Measurements from ENCODE around the gene CTR9.

DNA sequence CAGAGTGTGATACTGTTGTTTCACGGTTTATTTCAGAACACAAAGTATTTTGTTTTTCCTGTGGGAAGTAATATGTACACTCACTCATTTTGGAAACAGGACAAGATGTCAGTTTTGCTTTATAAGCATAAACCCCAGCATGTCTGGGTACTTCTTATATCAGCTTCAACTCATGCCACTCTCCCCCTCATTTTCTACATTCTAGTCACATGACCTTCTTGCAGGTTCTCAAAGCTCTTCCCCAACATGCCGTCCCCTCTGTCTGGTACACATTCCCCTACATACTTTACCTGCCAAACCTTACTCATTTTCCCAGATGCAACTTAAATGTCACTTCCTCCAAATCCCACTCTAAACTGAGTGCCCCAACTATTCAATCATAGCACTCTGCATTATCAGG, 1.6 kb upstream of the CTR9 start:
- TF ChIP-seq, protein P1, sequence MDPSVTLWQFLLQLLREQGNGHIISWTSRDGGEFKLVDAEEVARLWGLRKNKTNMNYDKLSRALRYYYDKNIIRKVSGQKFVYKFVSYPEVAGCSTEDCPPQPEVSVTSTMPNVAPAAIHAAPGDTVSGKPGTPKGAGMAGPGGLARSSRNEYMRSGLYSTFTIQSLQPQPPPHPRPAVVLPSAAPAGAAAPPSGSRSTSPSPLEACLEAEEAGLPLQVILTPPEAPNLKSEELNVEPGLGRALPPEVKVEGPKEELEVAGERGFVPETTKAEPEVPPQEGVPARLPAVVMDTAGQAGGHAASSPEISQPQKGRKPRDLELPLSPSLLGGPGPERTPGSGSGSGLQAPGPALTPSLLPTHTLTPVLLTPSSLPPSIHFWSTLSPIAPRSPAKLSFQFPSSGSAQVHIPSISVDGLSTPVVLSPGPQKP (CRISPR knock-in tag; IDR thresholded peaks at IDR 0.05) = no peak
- TF ChIP-seq, protein P2, sequence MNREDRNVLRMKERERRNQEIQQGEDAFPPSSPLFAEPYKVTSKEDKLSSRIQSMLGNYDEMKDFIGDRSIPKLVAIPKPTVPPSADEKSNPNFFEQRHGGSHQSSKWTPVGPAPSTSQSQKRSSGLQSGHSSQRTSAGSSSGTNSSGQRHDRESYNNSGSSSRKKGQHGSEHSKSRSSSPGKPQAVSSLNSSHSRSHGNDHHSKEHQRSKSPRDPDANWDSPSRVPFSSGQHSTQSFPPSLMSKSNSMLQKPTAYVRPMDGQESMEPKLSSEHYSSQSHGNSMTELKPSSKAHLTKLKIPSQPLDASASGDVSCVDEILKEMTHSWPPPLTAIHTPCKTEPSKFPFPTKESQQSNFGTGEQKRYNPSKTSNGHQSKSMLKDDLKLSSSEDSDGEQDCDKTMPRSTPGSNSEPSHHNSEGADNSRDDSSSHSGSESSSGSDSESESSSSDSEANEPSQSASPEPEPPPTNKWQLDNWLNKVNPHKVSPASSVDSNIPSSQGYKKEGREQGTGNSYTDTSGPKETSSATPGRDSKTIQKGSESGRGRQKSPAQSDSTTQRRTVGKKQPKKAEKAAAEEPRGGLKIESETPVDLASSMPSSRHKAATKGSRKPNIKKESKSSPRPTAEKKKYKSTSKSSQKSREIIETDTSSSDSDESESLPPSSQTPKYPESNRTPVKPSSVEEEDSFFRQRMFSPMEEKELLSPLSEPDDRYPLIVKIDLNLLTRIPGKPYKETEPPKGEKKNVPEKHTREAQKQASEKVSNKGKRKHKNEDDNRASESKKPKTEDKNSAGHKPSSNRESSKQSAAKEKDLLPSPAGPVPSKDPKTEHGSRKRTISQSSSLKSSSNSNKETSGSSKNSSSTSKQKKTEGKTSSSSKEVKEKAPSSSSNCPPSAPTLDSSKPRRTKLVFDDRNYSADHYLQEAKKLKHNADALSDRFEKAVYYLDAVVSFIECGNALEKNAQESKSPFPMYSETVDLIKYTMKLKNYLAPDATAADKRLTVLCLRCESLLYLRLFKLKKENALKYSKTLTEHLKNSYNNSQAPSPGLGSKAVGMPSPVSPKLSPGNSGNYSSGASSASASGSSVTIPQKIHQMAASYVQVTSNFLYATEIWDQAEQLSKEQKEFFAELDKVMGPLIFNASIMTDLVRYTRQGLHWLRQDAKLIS (CRISPR knock-in tag; IDR thresholded peaks at IDR 0.05) = no peak
- TF ChIP-seq MEIS2 (IDR thresholded peaks at IDR 0.05; ENCODE audit: partially characterized antibody) = no peak
- no peak for TF ChIP-seq XRCC4 (IDR thresholded peaks at IDR 0.05; ENCODE audit: extremely low read depth, insufficient read depth, insufficient read length)
- TF ChIP-seq NR2C2 (CRISPR knock-in tag; IDR thresholded peaks at IDR 0.05) = no peak
- no peak for TF ChIP-seq NR2C2 (tag; IDR thresholded peaks at IDR 0.05)
- TF ChIP-seq ZNF445 (CRISPR knock-in tag; IDR thresholded peaks at IDR 0.05; ENCODE audit: low read depth) = no peak
- TF ChIP-seq, protein P3, sequence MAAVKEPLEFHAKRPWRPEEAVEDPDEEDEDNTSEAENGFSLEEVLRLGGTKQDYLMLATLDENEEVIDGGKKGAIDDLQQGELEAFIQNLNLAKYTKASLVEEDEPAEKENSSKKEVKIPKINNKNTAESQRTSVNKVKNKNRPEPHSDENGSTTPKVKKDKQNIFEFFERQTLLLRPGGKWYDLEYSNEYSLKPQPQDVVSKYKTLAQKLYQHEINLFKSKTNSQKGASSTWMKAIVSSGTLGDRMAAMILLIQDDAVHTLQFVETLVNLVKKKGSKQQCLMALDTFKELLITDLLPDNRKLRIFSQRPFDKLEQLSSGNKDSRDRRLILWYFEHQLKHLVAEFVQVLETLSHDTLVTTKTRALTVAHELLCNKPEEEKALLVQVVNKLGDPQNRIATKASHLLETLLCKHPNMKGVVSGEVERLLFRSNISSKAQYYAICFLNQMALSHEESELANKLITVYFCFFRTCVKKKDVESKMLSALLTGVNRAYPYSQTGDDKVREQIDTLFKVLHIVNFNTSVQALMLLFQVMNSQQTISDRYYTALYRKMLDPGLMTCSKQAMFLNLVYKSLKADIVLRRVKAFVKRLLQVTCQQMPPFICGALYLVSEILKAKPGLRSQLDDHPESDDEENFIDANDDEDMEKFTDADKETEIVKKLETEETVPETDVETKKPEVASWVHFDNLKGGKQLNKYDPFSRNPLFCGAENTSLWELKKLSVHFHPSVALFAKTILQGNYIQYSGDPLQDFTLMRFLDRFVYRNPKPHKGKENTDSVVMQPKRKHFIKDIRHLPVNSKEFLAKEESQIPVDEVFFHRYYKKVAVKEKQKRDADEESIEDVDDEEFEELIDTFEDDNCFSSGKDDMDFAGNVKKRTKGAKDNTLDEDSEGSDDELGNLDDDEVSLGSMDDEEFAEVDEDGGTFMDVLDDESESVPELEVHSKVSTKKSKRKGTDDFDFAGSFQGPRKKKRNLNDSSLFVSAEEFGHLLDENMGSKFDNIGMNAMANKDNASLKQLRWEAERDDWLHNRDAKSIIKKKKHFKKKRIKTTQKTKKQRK (IDR thresholded peaks at IDR 0.05; ENCODE audit: borderline replicate concordance, low read depth, low read length) = no peak
- TF ChIP-seq SOX6 (IDR thresholded peaks at IDR 0.05) = no peak
- TF ChIP-seq GABPA (tag; conservative IDR thresholded peaks at IDR 0.05; ENCODE audit: low read depth) = no peak
- TF ChIP-seq, protein P4, sequence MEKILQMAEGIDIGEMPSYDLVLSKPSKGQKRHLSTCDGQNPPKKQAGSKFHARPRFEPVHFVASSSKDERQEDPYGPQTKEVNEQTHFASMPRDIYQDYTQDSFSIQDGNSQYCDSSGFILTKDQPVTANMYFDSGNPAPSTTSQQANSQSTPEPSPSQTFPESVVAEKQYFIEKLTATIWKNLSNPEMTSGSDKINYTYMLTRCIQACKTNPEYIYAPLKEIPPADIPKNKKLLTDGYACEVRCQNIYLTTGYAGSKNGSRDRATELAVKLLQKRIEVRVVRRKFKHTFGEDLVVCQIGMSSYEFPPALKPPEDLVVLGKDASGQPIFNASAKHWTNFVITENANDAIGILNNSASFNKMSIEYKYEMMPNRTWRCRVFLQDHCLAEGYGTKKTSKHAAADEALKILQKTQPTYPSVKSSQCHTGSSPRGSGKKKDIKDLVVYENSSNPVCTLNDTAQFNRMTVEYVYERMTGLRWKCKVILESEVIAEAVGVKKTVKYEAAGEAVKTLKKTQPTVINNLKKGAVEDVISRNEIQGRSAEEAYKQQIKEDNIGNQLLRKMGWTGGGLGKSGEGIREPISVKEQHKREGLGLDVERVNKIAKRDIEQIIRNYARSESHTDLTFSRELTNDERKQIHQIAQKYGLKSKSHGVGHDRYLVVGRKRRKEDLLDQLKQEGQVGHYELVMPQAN (IDR thresholded peaks at IDR 0.05; ENCODE audit: borderline replicate concordance) = 0 out of 2 replicates have a peak, but pooled peaks have one; percentile 35
- TF ChIP-seq TEAD4 (IDR thresholded peaks at IDR 0.05; ENCODE audit: low read length) = no peak
- TF ChIP-seq TEAD4 (CRISPR knock-in tag; IDR thresholded peaks at IDR 0.05; ENCODE audit: borderline replicate concordance) = no peak
